ENCODE data around the gene GSG1L2.

GSG1L2 gene

GRCh38 chr17:9821921-9822320, at the start of gene GSG1L2:
TSS of gene GSG1L2 (minus strand) at chr17:9822079. CDS start at chr17:9822071, 8 bp downstream.
- DNase-seq (ENCODE audit: low read depth, low spot score): no peak

DNA sequence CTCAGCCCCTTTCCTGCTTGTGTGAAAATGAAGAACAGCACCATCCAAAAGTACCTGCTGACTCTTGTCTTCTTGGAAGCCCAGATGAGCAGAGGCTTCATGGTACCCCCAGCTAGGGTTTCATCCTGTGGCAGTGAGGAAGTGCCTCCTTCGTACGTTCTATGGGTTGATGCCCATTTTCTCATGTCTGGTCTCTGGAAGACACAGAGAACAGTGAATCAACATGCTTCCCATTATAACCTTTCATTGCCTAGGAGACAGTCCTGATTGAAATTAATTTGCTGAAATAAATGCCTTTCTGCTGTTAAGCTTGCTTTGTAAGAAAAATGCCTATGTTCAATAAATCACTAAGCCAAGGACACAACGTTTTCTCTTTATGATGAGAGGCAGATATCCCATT, 46.7 kb upstream of the GSG1L2 start:
- no peak for DNase-seq (ENCODE audit: low read depth, low spot score)

DNA sequence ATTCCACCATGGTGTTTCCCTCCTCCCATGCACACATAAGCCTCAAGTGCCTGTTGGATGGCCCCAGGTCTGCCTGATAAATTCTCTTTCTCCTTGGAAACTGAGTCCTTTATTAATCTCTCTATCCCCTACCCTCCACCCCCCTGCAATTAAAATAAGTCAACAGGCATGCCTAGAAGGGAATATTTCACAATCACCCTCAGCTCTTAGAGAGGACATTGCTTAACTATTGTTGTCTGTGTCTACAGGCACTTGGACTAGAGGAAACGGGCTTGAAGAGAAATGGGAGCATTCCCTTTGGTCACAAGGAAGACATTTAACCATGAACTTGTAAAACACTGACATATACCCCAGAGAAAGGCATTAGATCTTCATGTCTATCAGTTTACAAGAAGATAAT, 43.7 kb upstream of the GSG1L2 start:
- no peak for DNase-seq (ENCODE audit: low read depth, low spot score)

- DNase-seq (ENCODE audit: low read depth, low spot score): no peak
These were observed 41.1 kb upstream of the GSG1L2 start for GRCh38 chr17:9862949-9863348.

DNA sequence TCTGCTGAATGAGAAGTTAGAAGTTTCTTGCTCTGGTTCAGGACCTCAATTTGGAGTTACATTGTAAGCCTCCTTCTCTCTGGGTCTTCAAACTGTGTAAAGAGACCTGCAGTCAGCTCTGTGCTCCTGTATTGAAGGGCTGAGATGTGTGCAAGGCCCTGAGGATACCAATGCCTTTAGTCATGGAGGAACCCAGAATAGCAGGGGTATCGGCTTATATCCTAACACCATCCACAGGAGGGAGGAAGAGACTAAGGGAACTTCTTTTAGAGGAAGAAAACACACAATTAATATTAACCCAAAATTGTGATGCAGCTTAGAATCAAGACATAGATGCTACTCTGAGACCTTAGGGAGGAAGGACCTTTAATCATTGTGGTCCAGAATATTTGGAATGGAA, 40.3 kb upstream of the GSG1L2 start:
- DNase-seq (ENCODE audit: low read depth, low spot score): no peak

GRCh38 chr17:9860851-9861250, 39.0 kb upstream of the GSG1L2 start:
- DNase-seq (ENCODE audit: low read depth, low spot score): no peak

GRCh38 chr17:9859781-9860180, 37.9 kb upstream of the GSG1L2 start:
- DNase-seq (ENCODE audit: low read depth, low spot score): no peak

GRCh38 chr17:9855036-9855435, 33.2 kb upstream of the GSG1L2 start:
- no peak for DNase-seq (ENCODE audit: low read depth, low spot score)

DNA sequence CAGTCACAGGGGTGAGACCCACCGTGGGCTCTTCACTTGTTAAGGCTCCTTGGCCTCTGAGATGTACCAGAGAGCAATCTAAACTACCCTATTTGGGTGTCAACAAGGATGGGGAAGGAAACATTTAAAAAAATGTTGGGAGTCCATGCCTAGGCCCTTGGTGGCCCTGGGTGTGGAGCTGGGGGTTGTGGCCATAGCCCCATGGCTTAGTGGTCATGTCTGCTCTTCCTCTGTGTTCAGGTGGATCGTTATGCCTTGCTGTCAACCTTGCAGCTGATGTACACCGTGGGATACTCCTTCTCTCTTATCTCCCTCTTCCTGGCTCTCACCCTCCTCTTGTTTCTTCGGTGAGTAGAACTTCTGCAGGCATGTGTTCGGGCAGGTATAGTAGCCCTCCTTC, 32.4 kb upstream of the GSG1L2 start:
- DNase-seq (ENCODE audit: low read depth, low spot score): no peak

GRCh38 chr17:9850151-9850550, 28.3 kb upstream of the GSG1L2 start:
- DNase-seq (ENCODE audit: low read depth, low spot score): no peak

DNA sequence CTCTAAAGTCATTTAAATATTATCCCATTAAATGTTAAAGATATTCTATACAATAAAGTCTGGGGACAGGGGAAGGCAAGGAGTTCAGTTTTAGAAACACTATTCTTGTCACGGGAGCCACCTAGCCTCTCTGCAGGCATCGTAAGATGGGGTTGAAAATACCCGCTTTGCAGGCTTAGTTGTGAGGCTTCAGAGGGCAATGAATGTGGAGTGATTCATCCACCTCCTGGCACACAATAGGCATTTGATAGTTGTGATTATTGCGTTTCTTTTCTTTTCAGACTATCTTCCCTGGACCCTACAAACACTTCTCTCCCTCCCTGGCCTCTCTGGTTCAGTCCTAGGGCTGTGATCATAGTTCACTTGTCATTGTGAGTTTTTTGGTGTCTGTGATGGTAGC, 23.4 kb upstream of the GSG1L2 start:
- DNase-seq (ENCODE audit: low read depth, low spot score): no peak

GRCh38 chr17:9844153-9844552, 22.3 kb upstream of the GSG1L2 start:
- DNase-seq (ENCODE audit: low read depth, low spot score): no peak

- no peak for DNase-seq (ENCODE audit: low read depth, low spot score)
These were observed 21.5 kb upstream of the GSG1L2 start for GRCh38 chr17:9843152-9844010.

DNA sequence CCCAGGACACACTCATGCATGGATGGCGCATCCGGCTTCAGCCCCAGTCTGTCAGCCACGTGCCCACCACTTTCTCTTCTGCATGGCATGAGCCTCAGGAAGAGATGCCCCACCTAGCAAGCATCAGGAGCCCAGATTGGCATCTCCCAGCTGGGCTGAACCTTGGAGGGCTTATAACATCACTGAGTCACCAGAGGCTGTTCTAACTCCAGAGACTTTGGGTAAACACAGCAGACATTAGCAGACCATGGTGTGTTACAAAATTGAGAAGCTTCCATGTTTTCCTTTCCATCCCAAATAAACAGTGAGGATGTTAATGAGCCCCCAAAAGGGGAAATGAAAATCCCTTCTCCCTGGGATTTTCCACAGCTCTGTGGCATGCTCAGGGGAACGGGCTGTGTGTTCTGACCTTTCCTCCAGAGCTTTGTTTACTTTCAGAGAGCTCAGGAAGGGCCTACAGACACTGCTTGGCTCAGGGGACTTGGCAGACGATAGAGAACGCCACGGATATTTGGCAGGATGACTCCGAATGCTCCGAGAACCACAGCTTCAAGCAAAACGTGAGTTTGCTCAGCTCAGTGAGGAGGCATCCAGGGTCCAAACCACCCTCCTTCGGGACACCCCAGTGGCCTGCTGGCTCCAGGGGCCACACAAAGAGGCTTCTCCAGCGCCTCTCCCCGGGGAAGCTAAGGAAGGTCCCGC, 20.3 kb upstream of the GSG1L2 start:
- no peak for DNase-seq (ENCODE audit: low read depth, low spot score)

GRCh38 chr17:9839433-9839832, 17.6 kb upstream of the GSG1L2 start:
- no peak for DNase-seq (ENCODE audit: low read depth, low spot score)

DNA sequence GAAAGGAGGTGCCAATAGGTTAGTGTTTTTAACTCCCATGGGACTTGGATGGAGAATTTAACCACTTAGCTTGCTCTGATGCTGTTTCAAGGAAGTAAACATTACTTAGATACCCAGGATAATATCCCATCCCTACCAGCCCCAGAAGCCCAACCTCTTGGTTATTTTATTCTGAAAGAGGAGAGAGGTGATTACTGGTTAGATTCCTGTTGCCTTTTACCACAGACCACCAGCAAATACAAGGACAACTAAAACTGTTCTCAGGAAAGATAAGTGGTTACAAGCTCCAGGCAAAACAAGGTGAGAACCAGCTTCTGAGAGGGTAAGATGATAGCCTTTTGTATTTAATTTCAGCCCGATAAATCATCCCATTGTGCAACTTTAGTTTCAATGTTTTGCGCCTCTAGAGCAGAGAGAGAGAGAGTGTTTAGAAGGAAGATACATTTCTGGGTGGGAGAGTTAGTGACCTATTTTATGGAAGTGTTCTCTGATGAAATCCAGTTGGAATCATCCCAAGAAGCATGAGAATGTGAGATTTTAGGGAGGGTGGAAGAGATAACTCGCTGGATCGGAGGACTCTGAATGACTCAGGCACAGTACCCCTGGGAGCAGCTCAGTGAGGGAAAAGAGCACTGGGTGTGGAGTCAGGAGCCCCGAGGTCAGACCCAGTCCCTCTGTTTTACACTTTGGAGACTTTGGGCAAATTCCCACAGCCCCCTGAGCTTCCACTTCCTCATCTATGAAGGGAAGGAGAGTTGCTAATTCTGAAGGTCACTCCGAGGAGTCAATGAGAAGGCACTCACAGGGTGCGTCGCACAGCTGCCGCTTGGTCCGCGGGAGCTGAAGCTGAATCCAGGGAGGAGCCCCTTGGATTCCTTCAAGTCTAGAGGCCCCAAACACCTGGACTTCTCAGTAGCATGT, 15.9 kb upstream of the GSG1L2 start:
- no peak for DNase-seq (ENCODE audit: low read depth, low spot score)

- no peak for DNase-seq (ENCODE audit: low read depth, low spot score)
These were observed 12.0 kb upstream of the GSG1L2 start for GRCh38 chr17:9833922-9834321.

DNA sequence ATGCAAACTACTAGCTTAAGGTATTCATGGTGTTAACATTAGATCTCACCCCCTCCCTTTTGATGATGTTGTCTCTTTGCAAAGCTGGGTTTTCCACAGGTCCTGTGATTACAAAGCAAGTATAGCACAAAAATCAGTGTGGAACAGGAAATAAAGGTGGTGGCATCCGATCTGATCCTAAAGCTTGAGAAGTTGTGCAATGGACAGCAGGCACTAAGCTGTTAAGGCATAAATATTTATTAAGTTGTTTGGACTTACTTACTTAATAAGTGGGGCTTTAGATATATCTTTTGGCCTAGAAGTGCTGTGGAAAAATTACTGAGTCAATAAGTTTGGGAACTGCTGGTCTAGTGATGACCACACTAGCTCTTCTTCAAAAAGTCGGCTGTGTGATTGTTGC, 8.8 kb upstream of the GSG1L2 start:
- no peak for DNase-seq (ENCODE audit: low read depth, low spot score)

DNA sequence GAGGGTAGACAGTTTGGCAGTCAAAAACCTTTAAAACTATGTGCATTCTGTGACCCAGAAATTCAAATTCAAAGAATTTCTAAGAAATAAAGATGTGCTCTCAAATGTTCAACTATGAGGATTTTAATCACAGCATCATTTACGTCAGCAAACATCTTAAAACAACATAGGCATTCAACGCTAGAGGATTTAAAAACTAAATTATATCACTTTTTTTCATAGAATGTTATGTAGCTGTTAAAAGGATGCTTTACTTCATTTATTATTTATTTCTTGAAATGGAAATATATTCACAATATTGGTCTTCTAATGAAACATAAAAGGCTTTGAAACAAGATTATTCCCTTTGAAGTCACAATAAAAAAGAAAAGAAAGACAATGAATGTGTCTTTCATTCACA, 7.5 kb upstream of the GSG1L2 start:
- DNase-seq (ENCODE audit: low read depth, low spot score): no peak

DNA sequence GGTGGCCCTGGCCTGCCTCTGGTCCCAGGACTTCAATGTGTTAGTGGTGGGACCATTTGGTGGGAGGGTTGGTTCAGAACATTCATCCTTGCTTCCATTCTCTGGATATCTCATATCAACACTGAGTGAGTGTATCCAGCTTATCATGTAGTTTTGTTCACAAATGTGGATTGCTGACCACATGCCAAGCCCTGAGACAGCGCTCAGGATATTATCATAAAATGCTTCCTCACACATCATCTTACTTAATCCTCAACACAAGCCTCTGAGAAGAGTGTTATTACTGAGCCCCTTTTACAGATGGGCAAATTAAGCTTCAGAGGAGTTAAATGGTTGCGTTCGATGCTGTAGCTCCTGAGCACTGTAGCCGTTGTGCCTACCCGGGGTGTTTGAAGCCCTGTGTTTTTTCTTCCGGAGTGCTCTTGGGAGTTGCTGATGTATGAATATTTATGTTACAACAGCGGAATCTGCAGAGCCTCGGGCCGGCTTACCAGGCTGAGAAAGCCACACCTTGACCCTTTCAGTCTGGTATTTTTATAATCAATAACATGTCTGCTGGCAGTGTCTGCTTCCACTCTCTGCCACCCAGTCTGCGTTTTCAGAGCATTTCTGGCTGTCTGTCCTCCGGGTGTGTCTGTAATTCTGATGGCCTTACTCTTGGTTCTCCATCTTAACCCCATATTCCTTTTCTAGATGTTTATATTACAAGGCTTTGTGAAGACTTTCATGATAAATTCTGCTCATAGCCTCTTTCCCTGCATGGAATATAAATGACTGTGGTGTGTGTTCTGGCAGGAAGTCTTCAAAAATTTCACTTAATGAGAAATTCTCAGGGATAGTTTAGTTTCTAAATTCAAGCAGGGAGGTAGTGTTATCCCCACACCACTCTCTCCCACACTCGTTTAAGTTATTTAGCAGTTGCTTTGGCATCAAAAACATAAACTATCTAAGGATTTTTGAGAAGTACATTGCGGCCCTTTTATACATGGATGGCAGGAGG, 6.7 kb upstream of the GSG1L2 start:
- no peak for DNase-seq (ENCODE audit: low read depth, low spot score)

DNA sequence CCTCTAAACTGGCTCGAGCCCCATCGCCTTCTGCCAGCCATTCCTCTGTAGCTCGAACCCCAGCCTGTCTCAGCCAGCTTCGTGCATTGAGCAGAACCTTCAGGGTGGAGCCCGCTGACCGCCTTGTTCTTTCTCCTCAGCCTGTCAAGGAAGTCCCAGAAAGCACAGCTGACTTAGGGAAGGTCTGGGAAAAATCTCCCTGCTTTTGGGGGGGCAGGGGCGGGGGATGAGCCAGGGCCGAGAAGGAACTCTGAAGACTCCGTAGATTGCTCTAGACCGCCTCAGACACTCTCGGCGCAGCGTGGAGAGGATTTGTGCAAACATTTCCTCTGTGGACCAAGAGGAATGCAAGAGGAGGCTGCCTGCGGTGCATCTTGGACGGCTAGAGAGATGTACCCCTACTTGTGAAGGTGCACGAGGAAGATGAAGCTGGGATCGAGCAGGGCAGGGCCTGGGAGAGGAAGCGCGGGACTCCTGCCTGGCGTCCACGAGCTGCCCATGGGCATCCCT, 3.8 kb upstream of the GSG1L2 start, which contains the start of gene GLP2R:
GLP2R (plus strand) TSS at position 284 of the 510 bp plus-strand sequence; CDS start at position 424, 140 bp downstream.
- no peak for DNase-seq (ENCODE audit: low read depth, low spot score)

All from brain pericyte (primary cell).